ENCODE results near the gene ZNF274. TPM values are rescaled to one million over a fixed set of nuclear protein-coding genes. Genes with fewer than 3 reads are reported as not detected.

Gene ZNF274
- total RNA-seq, 2 experiments from 2014 or later: 51.0 to 51.4 TPM

DNA sequence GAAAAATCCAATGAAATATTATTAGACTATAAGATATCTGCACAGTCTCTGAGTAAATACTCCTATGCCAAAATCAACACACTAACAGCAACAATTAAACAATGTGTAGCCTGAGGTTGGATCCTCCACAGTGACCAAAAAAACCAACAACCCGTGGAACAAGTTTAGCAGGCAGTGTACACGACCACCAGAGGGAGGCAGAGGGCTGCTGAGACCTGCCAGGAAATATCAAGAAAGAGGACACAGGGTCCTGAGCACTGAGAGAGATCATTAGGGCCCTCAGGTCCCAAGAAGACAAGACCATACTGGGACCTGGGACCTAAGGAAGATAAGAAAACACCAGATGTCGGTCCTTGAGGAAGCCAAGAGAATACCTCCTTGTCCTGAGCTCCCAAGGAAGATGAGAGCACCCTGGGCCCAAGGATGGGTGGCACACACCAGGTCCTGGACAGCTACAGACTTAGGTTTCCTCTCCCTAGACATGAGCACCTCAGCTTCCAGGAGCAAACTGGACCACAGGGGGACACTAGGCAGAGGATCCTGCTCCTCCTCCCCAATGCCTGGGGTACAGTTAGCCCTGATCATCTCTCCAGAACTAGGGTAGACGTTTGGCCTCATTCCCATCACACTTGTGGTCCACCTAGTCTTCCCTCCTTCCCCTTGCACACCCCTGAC is 822 bp upstream of the ZNF274 start:
- Mint-ChIP-seq H3K36me3 (ENCODE audit: low read depth) (peaks cover 88% of the 10 kb centered on the region), H3K4me3 (peak overlapping the region; percentile 97), H3K27me3 (no peaks in the 10 kb centered on the region), H3K27ac (peak overlapping the region; percentile 100), H3K4me1 (ENCODE audit: low read depth) (peaks cover 23% of the 10 kb centered on the region), H3K9me3 (peaks cover 20% of the 10 kb centered on the region)
- Histone ChIP-seq H3K4me1 (ENCODE audit: insufficient read depth, low read length) (peaks cover 27% of the 10 kb centered on the region), H3K27me3 (ENCODE audit: control insufficient read depth in 1 of 2, insufficient read depth in 2 of 2, low read length in 2 of 2) (no peaks in the 10 kb centered on the region), H3K27ac (ENCODE audit: low read depth in 1 of 2, low read length in 2 of 2) (peak overlapping the region; percentile 47 to 100), H3K36me3 (ENCODE audit: insufficient read depth, low read length) (peaks cover 22% of the 10 kb centered on the region), H3K4me3 (ENCODE audit: low read length) (peak overlapping the region; percentile 99), H3K9me3 (ENCODE audit: control insufficient read depth in 1 of 2, insufficient read depth in 1 of 2, low read length in 2 of 2) (peaks cover 77 to 88% of the 10 kb centered on the region in 2 experiments)
- DNase-seq (peak; percentile 16 to 77 (median 54)), ATAC-seq (ENCODE audit: poor library complexity) (no peak)
- CTCF ChIA-PET: interaction anchor here (0.6 to 0.7 kb wide), 2 partner anchors 13 to 46 kb away, joined by 3 read pairs; partner anchors contain the start of gene ZNF544
- intact Hi-C loops (cut with DNase I, micrococcal nuclease): loop anchor here (2.0 to 5.0 kb wide), 5 partner anchors 85 to 220 kb away; partner anchors contain the start of genes ERVK3-1 (in 1 of the 2), RPS5 (in 1 of the 2) and ZSCAN18 (in 1 of the 2)
- POLR2A ChIA-PET: interaction anchor here (1.1 to 2.8 kb wide), 8 partner anchors 11 to 265 kb away, joined by 3 to 32 read pairs (median 6); partner anchors contain the start of genes ERVK3-1, ZNF417, ZNF497 and ZNF606
- TF ChIP-seq CTCF (IDR thresholded peaks at IDR 0.05): peak; percentile 52

DNA sequence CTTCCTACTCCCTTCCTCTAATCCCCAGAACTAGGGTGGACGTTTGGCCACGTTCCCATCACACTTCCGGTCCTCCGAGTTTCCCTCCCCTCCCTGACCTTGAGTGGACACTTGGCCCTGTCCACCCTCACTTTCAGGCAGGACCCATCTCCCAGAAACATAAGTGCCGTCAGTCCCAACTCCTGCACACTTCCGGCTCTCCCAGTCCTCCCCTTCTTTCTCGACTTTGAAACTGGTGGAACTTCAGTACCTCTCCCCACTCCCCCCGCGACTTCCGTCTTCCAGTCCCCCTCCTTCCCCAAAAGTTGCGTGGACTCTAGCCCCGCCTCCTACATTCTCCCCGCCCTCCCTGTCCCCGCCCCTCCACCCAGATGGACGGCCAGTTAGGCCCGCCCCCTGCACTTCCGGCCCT is 278 bp upstream of the ZNF274 start:
- ChIA-PET POLR2A (interaction anchor here (0.7 to 2.8 kb wide), 47 partner anchors 10 to 992 kb away, joined by 3 to 32 read pairs (median 5); partner anchors contain the start of genes ERVK3-1, RPS5, ZBTB45 and ZNF135), CTCF (interaction anchor here (0.6 kb wide), 1 partner anchor 13 kb away, joined by 3 read pairs; no protein-coding TSS in a partner anchor)
- intact Hi-C loops (cut with DNase I, micrococcal nuclease): loop anchor here (2.0 to 5.0 kb wide), 5 partner anchors 85 to 220 kb away; partner anchors contain the start of genes ERVK3-1 (in 1 of the 2), RPS5 (in 1 of the 2) and ZSCAN18 (in 1 of the 2)
- H3K27me3 Mint-ChIP-seq: no peaks in the 10 kb centered on the region
- Histone ChIP-seq H3K9me3 (ENCODE audit: control insufficient read depth in 1 of 2, insufficient read depth in 1 of 2, low read length in 2 of 2) (peaks cover 77 to 90% of the 10 kb centered on the region in 2 experiments), H3K27me3 (ENCODE audit: control insufficient read depth in 1 of 2, insufficient read depth in 2 of 2, low read length in 2 of 2) (no peaks in the 10 kb centered on the region), H3K27ac (ENCODE audit: low read depth in 1 of 2, low read length in 2 of 2) (peak overlapping the region; percentile 99 to 100), H3K36me3 (ENCODE audit: insufficient read depth, low read length) (peaks cover 27% of the 10 kb centered on the region), H3K4me1 (ENCODE audit: insufficient read depth, low read length) (peaks cover 27% of the 10 kb centered on the region), H3K4me3 (ENCODE audit: low read length) (peak overlapping the region; percentile 99)
- DNase-seq: peak in 11 of 14 experiments; percentile 68 to 94 (median 86)
- H3K27ac Mint-ChIP-seq: peak overlapping the region; percentile 100
- TF ChIP-seq CTCF (IDR thresholded peaks at IDR 0.05): no peak
- H3K4me3 Mint-ChIP-seq: peak overlapping the region; percentile 97
- peaks cover 16% of the 10 kb centered on the region for H3K9me3 Mint-ChIP-seq
- ATAC-seq (ENCODE audit: poor library complexity): peak; percentile 67
- peaks cover 23% of the 10 kb centered on the region for H3K4me1 Mint-ChIP-seq (ENCODE audit: low read depth)
- H3K36me3 Mint-ChIP-seq (ENCODE audit: low read depth): peaks cover 88% of the 10 kb centered on the region

- CTCF ChIA-PET: no interaction called here
These were observed 955 bp downstream of the ZNF274 start for GRCh38 chr19:58183817-58184215.

More at GRCh38 chr19:58183817-58184215, 955 bp downstream of the ZNF274 start:
- Mint-ChIP-seq H3K27me3 (no peaks in the 10 kb centered on the region), H3K4me1 (ENCODE audit: low read depth) (peaks cover 23% of the 10 kb centered on the region), H3K36me3 (ENCODE audit: low read depth) (peaks cover 92% of the 10 kb centered on the region), H3K9me3 (peaks cover 15% of the 10 kb centered on the region), H3K4me3 (peak overlapping the region; percentile 97), H3K27ac (peak overlapping the region; percentile 100)
- POLR2A ChIA-PET: interaction anchor here (0.7 to 2.8 kb wide), 44 partner anchors 9 to 993 kb away, joined by 3 to 32 read pairs (median 5); partner anchors contain the start of genes CHMP2A, ERVK3-1, RPS5 and ZBTB45
- Histone ChIP-seq H3K4me3 (ENCODE audit: low read length) (peak overlapping the region; percentile 99), H3K4me1 (ENCODE audit: insufficient read depth, low read length) (peaks cover 27% of the 10 kb centered on the region), H3K36me3 (ENCODE audit: insufficient read depth, low read length) (peaks cover 33% of the 10 kb centered on the region), H3K9me3 (ENCODE audit: control insufficient read depth in 1 of 2, insufficient read depth in 1 of 2, low read length in 2 of 2) (peaks cover 75 to 93% of the 10 kb centered on the region in 2 experiments), H3K27ac (ENCODE audit: low read depth in 1 of 2, low read length in 2 of 2) (peak overlapping the region; percentile 99 to 100), H3K27me3 (ENCODE audit: control insufficient read depth in 1 of 2, insufficient read depth in 2 of 2, low read length in 2 of 2) (no peaks in the 10 kb centered on the region)
- DNase-seq: peak in 1 of 14 experiments; percentile 33
- no peak for ATAC-seq (ENCODE audit: poor library complexity)
- TF ChIP-seq CTCF (IDR thresholded peaks at IDR 0.05): no peak
- intact Hi-C loops (cut with DNase I, micrococcal nuclease): loop anchor here (1.0 to 5.0 kb wide), 6 partner anchors 87 to 218 kb away; partner anchors contain the start of genes ZNF8 (in 2 of the 2), ERVK3-1 (in 1 of the 2), RPS5 (in 1 of the 2) and ZSCAN18 (in 1 of the 2)

Data from CD4-positive, alpha-beta T cell (primary cell).